H1 (cell line): ENCODE measurements around the gene IL36B. TPM values are rescaled to one million over a fixed set of nuclear protein-coding genes. Genes with fewer than 3 reads are reported as not detected.

ENCODE experiments used
- CTCF ChIA-PET: fragments of 300-600 bp; sonication (Branson Sonifier 250); formaldehyde crosslinking; loops from one replicate; lab custom pipeline; 2021; ENCODE audit not compliant: partially characterized antibody; lab: Charles Lee
- POLR2A ChIA-PET: fragments of 300-600 bp; sonication (Branson Sonifier 250); formaldehyde crosslinking; loops from one replicate; lab custom pipeline; 2021; ENCODE audit warnings: inconsistent platforms; ENCODE audit not compliant: partially characterized antibody; lab: Charles Lee
- DNase-seq, 2 experiments: peaks; one replicate each; pipeline versions ENCODE4 v3.0.0 to v3.0.0-alpha.2; 2010 to 2022; ENCODE audit warnings: low spot score in 2 of 2, low read depth in 1 of 2, mixed read lengths in 1 of 2
- FAIRE-seq: peaks from 2 replicates; lab custom pipeline; 2011; peaks lifted over from hg19 to GRCh38; lab: Jason Lieb, UNC
- H2AFZ ChIP-seq: 2 replicates; pipeline ENCODE4 v1.8.1; 2012; ENCODE audit warnings: low read length, inconsistent platforms
- H2AK5ac ChIP-seq: 2 replicates; pipeline ENCODE4 v1.6.1; 2013; ENCODE audit warnings: low read depth, low read length
- H2BK120ac ChIP-seq: replicated peaks from 2 replicates; pipeline ENCODE3; 2013; ENCODE audit warnings: low read depth, low read length, inconsistent platforms
- H2BK12ac ChIP-seq: 2 replicates; pipeline ENCODE4 v1.6.1; 2013; ENCODE audit warnings: low read depth, low read length
- H2BK15ac ChIP-seq: 2 replicates; pipeline ENCODE4 v1.6.1; 2013; ENCODE audit warnings: low read length
- H2BK20ac ChIP-seq: 2 replicates; pipeline ENCODE4 v1.6.1; 2013; ENCODE audit warnings: low read length
- H2BK5ac ChIP-seq: 2 replicates; pipeline ENCODE4 v1.6.1; 2013; ENCODE audit warnings: low read depth, low read length
- H3K14ac ChIP-seq: 2 replicates; pipeline ENCODE4 v1.6.1; 2013; ENCODE audit warnings: inconsistent platforms; ENCODE audit not compliant: insufficient read length
- H3K18ac ChIP-seq: 2 replicates; pipeline ENCODE4 v1.6.1; 2013; ENCODE audit warnings: low read length; ENCODE audit errors: extremely low read depth
- H3K23ac ChIP-seq: 2 replicates; pipeline ENCODE4 v1.6.1; 2013; ENCODE audit warnings: inconsistent platforms; ENCODE audit not compliant: insufficient read length
- H3K23me2 ChIP-seq: 2 replicates; pipeline ENCODE4 v1.6.1; 2013; ENCODE audit warnings: low read depth, low read length
- H3K27ac ChIP-seq: 2 replicates; pipeline ENCODE4 v1.6.1; 2011; ENCODE audit warnings: low read depth, low read length, inconsistent platforms
- H3K27me3 ChIP-seq, 4 experiments: replicated peaks in 1 of 4; 1 replicate in 1 of 4; 2 replicates in 3 of 4; pipeline versions ENCODE4 v1.6.1 to v1.8.1; 2011 to 2013; ENCODE audit warnings: low read length in 3 of 4, mild to moderate bottlenecking in 3 of 4, inconsistent platforms in 2 of 4, mixed read lengths in 2 of 4, moderate library complexity in 1 of 4; ENCODE audit not compliant: control insufficient read depth in 3 of 4, insufficient read depth in 3 of 4; ENCODE audit errors: extremely low read depth in 1 of 4
- H3K36me3 ChIP-seq, 4 experiments: 2 replicates each; pipeline versions ENCODE4 v1.6.1 to v1.8.1; 2011 to 2013; ENCODE audit warnings: mild to moderate bottlenecking in 4 of 4, low read length in 3 of 4, moderate library complexity in 2 of 4, control low read depth in 1 of 4, inconsistent platforms in 1 of 4; ENCODE audit not compliant: insufficient read depth in 4 of 4, control insufficient read depth in 2 of 4
- H3K4ac ChIP-seq: replicated peaks from 2 replicates; pipeline ENCODE3; 2013; ENCODE audit warnings: low read length, low read depth, mixed read lengths, inconsistent platforms; ENCODE audit not compliant: insufficient read length
- H3K4me1 ChIP-seq, 4 experiments: replicated peaks in 1 of 4; 1 replicate in 1 of 4; 2 replicates in 3 of 4; pipeline versions ENCODE4 v1.6.1 to v1.8.1; 2011 to 2013; ENCODE audit warnings: low read length in 3 of 4, inconsistent platforms in 2 of 4, mixed read lengths in 1 of 4; ENCODE audit not compliant: insufficient read depth in 4 of 4, control insufficient read depth in 3 of 4
- H3K4me2 ChIP-seq, 2 experiments: 2 replicates each; pipeline versions ENCODE4 v1.6.1 to v1.8.1; 2011 to 2013; ENCODE audit warnings: low read depth in 2 of 2, low read length in 2 of 2, control low read depth in 1 of 2, inconsistent platforms in 1 of 2, mild to moderate bottlenecking in 1 of 2; ENCODE audit not compliant: insufficient read depth in 1 of 2
- H3K4me3 ChIP-seq, 4 experiments: fragments of 200-600, 300-600 bp in 1 of 4; sonication (generic), shearing (Covaris generic), sonication (Bioruptor Twin) in 1 of 4; 2 replicates each; pipeline versions ENCODE4 v1.5.1 to v1.8.1; 2011 to 2016; ENCODE audit warnings: low read length in 4 of 4, low read depth in 3 of 4, control low read depth in 2 of 4, inconsistent platforms in 2 of 4, mild to moderate bottlenecking in 2 of 4, mixed read lengths in 1 of 4, moderate library complexity in 1 of 4; ENCODE audit not compliant: insufficient read depth in 2 of 4; ENCODE audit errors: extremely low read depth in 1 of 4
- H3K56ac ChIP-seq: replicated peaks from 2 replicates; pipeline ENCODE3; 2013; ENCODE audit warnings: low read depth, mild to moderate bottlenecking, mixed read lengths, low read length, inconsistent platforms; ENCODE audit not compliant: insufficient read length
- H3K79me1 ChIP-seq: 2 replicates; pipeline ENCODE4 v1.6.1; 2013; ENCODE audit warnings: low read depth, low read length, control low read depth
- H3K79me2 ChIP-seq, 2 experiments: 2 replicates each; pipeline versions ENCODE4 v1.6.1 to v1.8.1; 2012 to 2013; ENCODE audit warnings: low read length in 2 of 2, mild to moderate bottlenecking in 2 of 2, inconsistent platforms in 1 of 2; ENCODE audit not compliant: insufficient read depth in 2 of 2, control insufficient read depth in 1 of 2
- H3K9ac ChIP-seq, 4 experiments: replicated peaks in 1 of 4; 1 replicate in 1 of 4; 2 replicates in 3 of 4; pipeline versions ENCODE4 v1.6.1 to v1.8.1; 2011 to 2013; ENCODE audit warnings: low read depth in 3 of 4, low read length in 3 of 4, control low read depth in 2 of 4, mild to moderate bottlenecking in 2 of 4, moderate library complexity in 2 of 4, inconsistent platforms in 1 of 4; ENCODE audit errors: extremely low read depth in 1 of 4
- H3K9me3 ChIP-seq, 2 experiments: 2 replicates each; pipeline versions ENCODE4 v1.6.1 to v1.8.1; 2012 to 2013; ENCODE audit warnings: mild to moderate bottlenecking in 2 of 2, moderate library complexity in 2 of 2, control low read depth in 1 of 2, inconsistent platforms in 1 of 2, low read depth in 1 of 2, low read length in 1 of 2, mixed read lengths in 1 of 2; ENCODE audit not compliant: insufficient read depth in 2 of 2
- H4K20me1 ChIP-seq, 2 experiments: replicated peaks in 1 of 2; 2 replicates each; pipeline versions ENCODE3 to v1.8.1; 2011 to 2013; ENCODE audit warnings: inconsistent platforms in 2 of 2, low read length in 2 of 2, mild to moderate bottlenecking in 1 of 2; ENCODE audit not compliant: insufficient read depth in 2 of 2, control insufficient read depth in 1 of 2
- H4K5ac ChIP-seq: 2 replicates; pipeline ENCODE4 v1.6.1; 2013; ENCODE audit warnings: low read length, low read depth, mixed read lengths, inconsistent platforms; ENCODE audit not compliant: insufficient read length
- H4K8ac ChIP-seq: 2 replicates; pipeline ENCODE4 v1.8.0; 2013; ENCODE audit warnings: mild to moderate bottlenecking, moderate library complexity, low read length, inconsistent platforms; ENCODE audit not compliant: insufficient read depth; ENCODE audit errors: extremely low read depth
- H4K91ac ChIP-seq: replicated peaks from 2 replicates; pipeline ENCODE3; 2013; ENCODE audit warnings: low read length, mixed read lengths, inconsistent platforms; ENCODE audit not compliant: insufficient read length
- ASH2L ChIP-seq: fragments of 200-600, 300-600 bp; sonication (generic); IDR thresholded peaks from one replicate; pipeline ENCODE4 v1.7.1; 2017; ENCODE audit warnings: low read length
- ATF2 ChIP-seq: IDR thresholded peaks from 2 replicates; pipeline ENCODE4 v1.6.1; 2012; ENCODE audit warnings: low read length, inconsistent platforms
- BACH1 ChIP-seq: IDR thresholded peaks from 2 replicates; pipeline ENCODE4 v1.6.1; 2012; ENCODE audit warnings: low read length, improper control_type of control experiment
- CBX8 ChIP-seq: fragments of 300-800, 300-1000 bp; sonication (generic); IDR thresholded peaks from 2 replicates; pipeline ENCODE4 v1.7.1; 2016; ENCODE audit warnings: low read depth, low read length, borderline replicate concordance
- CHD2 ChIP-seq: IDR thresholded peaks from 2 replicates; pipeline ENCODE4 v1.6.1; 2012; ENCODE audit warnings: low read length, improper control_type of control experiment
- CREB1 ChIP-seq: IDR thresholded peaks from 2 replicates; pipeline ENCODE4 v1.6.1; 2012; ENCODE audit warnings: inconsistent platforms
- E2F6 ChIP-seq: IDR thresholded peaks from 2 replicates; pipeline ENCODE4 v1.6.1; 2012; ENCODE audit warnings: inconsistent platforms
- GTF2F1 ChIP-seq: IDR thresholded peaks from 2 replicates; pipeline ENCODE4 v1.6.1; 2012; ENCODE audit warnings: low read depth, low read length, improper control_type of control experiment, borderline replicate concordance
- JUND ChIP-seq: IDR thresholded peaks from 2 replicates; pipeline ENCODE4 v1.6.1; 2011; ENCODE audit warnings: mild to moderate bottlenecking, improper control_type of control experiment, low read length
- NRF1 ChIP-seq: IDR thresholded peaks from 2 replicates; pipeline ENCODE4 v1.6.1; 2011; ENCODE audit warnings: mild to moderate bottlenecking, low read depth, low read length, improper control_type of control experiment
- TAF1 ChIP-seq: IDR thresholded peaks from 2 replicates; pipeline ENCODE4 v1.6.1; 2011; ENCODE audit warnings: mild to moderate bottlenecking, low read depth, low read length
- TEAD4 ChIP-seq: IDR thresholded peaks from 2 replicates; pipeline ENCODE4 v1.6.1; 2012; ENCODE audit warnings: low read depth, low read length, inconsistent platforms, mixed read lengths
- ZNF274 ChIP-seq: IDR thresholded peaks from 2 replicates; pipeline ENCODE4 v1.7.0; 2012; ENCODE audit warnings: low read length, borderline replicate concordance; ENCODE audit errors: extremely low read depth
- WGBS, 2 experiments: shearing (Covaris generic) in 1 of 2; methylation state at CpG; one replicate each; pipeline versions ENCODE4 v1.1.6 to v1.1.7; 2013 to 2015; ENCODE audit warnings: low lambda C conversion rate in 2 of 2, mixed read lengths in 2 of 2, inconsistent platforms in 1 of 2, low coverage in 1 of 2, missing lambda C conversion rate in 1 of 2; ENCODE audit not compliant: insufficient replicate concordance in 2 of 2, insufficient coverage in 1 of 2, insufficient read length in 1 of 2; ENCODE audit errors: extremely low coverage in 1 of 2, missing lambda C conversion rate in 1 of 2; 5-methylcytosine and 5-hydroxymethylcytosine counted together
- polyA plus RNA-seq, 7 experiments: library from polyadenylated mRNA; depleted of rRNA in 3 of 7; stranded (reverse) in 5 of 7; unstranded in 2 of 7; fragments of >200 nt in 5 of 7; fragments of 200-250 nt in 2 of 7; gene quantifications; 1 replicate in 5 of 7; 2 replicates in 1 of 7; 4 replicates in 1 of 7; pipeline versions ENCODE4 v1.2.1 to v1.2.3, GENCODE V29; 2011 to 2013; ENCODE audit warnings: missing spikeins in 2 of 7, mixed read lengths in 2 of 7
- total RNA-seq: library from RNA; stranded (reverse); fragmentation: NEBNext Ultra II Directional; extraction: Animal tissue kit (Norgen Biotek cat#: 25700); gene quantifications from 2 replicates; pipeline ENCODE4 v1.2.1, GENCODE V29; 2021

Gene IL36B
- total and polyA plus RNA-seq, 2 of the 8 experiments (the other 6 are each of a cell fraction or from before 2014, with no cell fraction given) = not detected

- Histone ChIP-seq H4K91ac (no peak overlapping the region), H2BK5ac (no peak overlapping the region), H3K14ac (no peak overlapping the region), H3K56ac (no peak overlapping the region), H3K79me2 (no peaks in the 10 kb centered on the region), H3K4me1 (peaks cover 0 to 2% (median 0%) of the 10 kb centered on the region in 4 experiments; a peak in 1 of 7 replicates), H3K18ac (no peak overlapping the region), H3K23me2 (no peaks in the 10 kb centered on the region), H3K4me2 (no peak overlapping the region), H3K9ac (no peak overlapping the region; a peak in 1 of 7 replicates), H3K4ac (no peak overlapping the region), H3K79me1 (no peaks in the 10 kb centered on the region), H3K27me3 (no peaks in the 10 kb centered on the region), H2BK12ac (no peak overlapping the region), H3K36me3 (no peaks in the 10 kb centered on the region), H2BK120ac (no peak overlapping the region), H4K20me1 (no peaks in the 10 kb centered on the region), H3K9me3 (no peaks in the 10 kb centered on the region), H2BK20ac (no peak overlapping the region), H4K8ac (no peak overlapping the region), H3K4me3 (no peak overlapping the region), H4K5ac (no peak overlapping the region), H2AK5ac (no peak overlapping the region), H2BK15ac (no peak overlapping the region), H3K27ac (no peak overlapping the region), H3K23ac (no peak overlapping the region), H2AFZ (no peak overlapping the region)
- DNase-seq (no peak), FAIRE-seq (no peak)
- ChIA-PET POLR2A (no interaction called here), CTCF (interaction anchor here (1.0 to 11.0 kb wide), 25 partner anchors 7 to 640 kb away, joined by 3 to 159 read pairs (median 8); partner anchors contain the start of gene PSD4)
- WGBS, 2 experiments = 78% methylated on average over 4 of the region's 4 CpGs; no CpG with 5 or more reads in 1 of the 2 experiments
- TF ChIP-seq JUND (no peak), ZNF274 (no peak), TAF1 (no peak), BACH1 (no peak), CHD2 (no peak), CBX8 (no peak), E2F6 (no peak), ASH2L (no peak), CREB1 (no peak), NRF1 (no peak), ATF2 (no peak), TEAD4 (no peak), GTF2F1 (no peak)
Measured at GRCh38 chr2:113079131-113079530, 26.5 kb upstream of the IL36B start.
